Activated T-helper 1 cell treated with anti-CD3 and anti-CD28 coated beads, Interleukin-2, amount 50 U/mL, for 16 hours (primary cell): ENCODE results near the gene OR52A5.

ENCODE experiments used
- DNase-seq, 2 donors: peaks; one replicate each; pipeline ENCODE4 v3.0.0-alpha.2; 2020; ENCODE audit warnings: low read depth in 1 of 2, low spot score in 1 of 2

OR52A5 gene

DNA sequence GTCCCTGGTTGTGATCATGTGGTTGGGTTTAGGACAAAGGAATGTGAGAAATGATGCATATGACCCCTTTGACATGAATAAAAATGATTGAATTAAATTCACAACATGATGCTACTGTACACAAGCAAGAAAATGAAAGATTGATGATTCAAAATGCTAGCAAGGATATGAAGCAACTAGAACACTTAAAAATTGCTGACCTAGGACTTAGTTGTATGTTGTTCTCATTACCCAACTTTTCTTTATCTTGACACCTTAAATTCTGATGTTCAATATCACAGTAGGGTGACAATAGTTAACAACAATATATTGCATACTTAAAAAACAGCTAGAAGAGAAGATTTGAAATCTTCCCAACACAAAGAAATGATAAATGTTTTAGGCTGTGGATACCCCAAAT lies 20.6 kb downstream of the OR52A5 start:
- no peak for DNase-seq

DNA sequence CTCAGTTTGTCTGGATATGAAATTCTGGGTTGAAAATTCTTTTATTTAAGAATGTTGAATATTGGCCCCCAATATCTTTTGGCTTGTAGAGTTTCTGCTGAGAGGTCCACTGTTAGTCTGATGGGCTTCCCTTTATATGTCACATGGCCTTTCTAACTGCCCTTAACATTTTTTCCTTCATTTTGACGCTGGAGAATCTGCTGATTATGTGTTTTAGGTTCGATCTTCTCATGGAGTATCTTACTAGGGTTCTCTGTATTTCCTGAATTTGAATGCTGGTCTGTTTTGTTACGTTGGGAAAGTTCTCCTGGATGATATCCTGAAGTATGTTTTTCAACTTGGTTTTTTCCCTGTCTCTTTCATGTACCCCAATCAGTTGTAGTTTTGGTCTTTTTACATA lies 22.8 kb downstream of the OR52A5 start:
- no peak for DNase-seq

DNA sequence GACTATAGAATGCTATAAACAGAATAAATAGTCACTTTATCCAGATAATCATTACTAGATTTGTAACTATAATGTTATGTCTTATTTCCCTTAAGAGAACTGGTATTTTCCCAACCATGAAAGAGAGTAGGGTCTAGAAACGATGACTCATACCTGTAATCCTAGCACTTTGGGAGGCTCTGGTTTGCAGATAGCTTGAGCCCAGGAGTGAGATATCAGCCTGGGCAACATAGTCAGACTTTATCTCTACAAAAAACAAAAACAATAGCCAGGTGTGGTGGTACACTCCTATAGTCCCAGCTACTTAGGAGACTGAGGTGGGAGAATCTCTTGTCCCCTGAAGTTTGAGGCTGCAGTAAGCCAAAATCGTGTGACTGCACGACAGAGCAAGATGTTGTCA lies 30.9 kb downstream of the OR52A5 start:
- DNase-seq: no peak

DNA sequence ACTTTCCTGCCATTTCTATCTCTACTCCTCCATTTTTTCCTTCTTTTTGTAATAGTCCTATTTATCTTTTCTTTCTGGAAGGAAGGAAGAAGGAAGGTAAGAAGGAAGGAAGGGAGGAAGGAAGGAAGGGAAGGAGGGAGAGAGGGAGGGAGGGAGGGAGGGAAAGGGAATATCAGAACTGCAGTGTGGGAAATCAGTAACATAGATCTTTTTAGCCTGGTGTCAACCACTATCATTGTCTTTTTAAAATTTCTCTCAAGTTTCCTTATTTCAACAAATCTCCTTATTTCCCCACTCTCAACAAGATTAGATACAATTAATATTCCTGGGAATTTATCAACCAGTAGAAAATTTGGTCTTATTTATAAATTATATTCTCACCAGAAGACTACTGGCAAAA lies 35.1 kb downstream of the OR52A5 start:
- DNase-seq: no peak

DNA sequence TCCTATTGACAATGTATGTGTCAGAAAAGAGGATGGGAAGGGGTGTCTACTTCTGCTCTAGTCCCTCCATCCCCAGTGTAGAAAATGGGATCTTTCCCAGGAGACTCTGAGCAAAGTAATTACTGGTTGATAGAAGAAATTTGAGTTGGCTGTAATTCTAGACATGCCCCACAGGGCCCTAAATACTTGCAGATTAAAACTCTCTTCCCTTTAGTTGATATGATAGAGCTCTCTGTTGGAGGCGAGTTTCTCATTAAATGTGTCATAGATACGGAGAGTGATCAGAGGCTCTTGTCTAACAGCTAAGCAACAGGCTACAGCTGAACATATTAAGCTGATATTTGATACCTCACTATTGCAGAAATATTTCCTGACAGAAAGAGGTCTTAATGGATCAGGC lies 35.9 kb downstream of the OR52A5 start:
- DNase-seq: no peak

DNA sequence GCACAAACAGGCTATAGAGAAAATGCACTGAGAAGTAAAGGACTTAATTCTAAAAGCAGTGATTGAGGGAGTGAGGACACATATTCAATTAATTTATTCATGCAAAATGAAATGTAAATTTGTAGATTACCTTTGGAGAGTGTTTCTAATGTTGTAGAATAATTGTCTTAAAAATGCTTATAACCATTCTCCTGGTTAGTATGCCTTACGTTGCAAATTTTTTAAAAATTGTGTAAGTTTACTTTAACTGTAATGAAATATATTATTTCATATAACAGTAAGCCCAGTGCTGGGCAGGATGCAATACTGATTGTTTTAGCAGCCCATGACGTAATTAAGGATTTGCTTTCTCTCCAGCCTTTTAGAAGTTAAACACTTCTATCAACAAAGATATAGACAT lies 42.1 kb downstream of the OR52A5 start:
- no peak for DNase-seq

DNA sequence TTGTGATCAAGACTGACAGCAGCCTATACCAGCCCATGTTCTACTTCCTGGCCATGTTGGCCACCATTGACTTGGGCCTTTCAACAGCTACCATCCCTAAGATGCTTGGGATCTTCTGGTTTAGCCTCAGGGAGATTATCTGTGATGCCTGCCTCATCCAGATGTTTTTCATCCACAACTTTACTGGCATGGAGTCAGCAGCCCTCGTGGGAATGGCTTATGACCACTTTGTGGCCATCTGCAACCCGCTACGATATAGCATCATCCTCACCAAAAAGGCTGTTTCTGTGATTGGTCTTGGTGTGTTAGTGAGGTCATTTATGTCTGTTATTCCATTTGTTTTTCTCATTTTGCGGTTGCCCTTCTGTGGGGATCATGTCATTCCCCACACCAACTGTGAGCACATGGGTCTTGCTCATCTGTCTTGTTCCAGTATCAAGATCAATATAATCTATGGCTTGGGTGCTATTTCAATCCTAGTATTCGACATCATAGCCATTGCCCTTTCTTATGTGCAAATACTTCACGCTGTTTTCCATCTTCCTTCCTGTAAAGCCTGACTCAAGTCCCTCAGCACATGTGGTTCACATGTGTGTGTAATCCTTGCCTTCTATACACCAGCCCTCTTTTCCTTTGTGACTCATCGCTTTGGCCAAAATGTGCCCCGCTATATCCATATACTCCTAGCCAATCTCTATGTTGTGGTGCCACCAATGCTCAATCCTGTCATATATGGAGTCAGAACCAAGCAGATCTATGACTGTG lies 45.2 kb downstream of the OR52A5 start:
- DNase-seq: no peak

DNA sequence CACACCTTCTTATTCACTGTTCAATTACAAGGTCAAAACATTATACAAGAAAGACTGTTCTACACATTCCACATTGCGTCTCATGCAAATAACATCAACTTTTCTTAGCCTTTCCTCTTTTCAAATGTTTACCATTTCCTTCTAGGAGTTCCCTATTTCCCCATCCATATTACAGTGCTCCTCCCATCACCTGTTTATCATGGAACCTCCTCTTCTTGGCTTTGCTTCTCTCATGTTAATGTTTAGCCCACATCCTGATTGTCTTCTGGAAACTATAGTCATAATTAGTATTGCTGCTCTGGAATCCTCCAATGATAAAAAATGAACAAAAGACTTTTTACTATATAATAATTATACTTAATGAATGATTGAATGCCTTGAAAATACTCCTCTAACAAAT lies 47.5 kb downstream of the OR52A5 start:
- no peak for DNase-seq

DNA sequence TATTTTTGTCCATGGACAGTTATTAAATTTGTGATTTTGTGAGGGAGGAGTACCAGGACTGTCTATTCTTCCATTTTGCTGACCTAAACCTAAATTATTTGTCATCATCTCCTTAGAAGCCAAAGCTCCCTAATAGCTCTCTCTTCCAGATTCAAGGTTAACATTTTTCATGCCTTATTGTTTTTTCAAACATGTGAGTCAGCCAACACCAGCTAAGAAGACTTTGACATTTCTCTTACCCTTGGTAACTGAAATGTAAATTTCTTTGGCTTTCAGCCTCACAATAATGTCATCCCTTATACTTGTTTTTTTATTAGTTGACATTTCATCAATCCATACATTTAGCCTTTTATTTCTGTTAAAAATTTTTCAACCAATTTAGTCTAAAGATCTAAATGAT lies 49.6 kb downstream of the OR52A5 start:
- DNase-seq: no peak

DNA sequence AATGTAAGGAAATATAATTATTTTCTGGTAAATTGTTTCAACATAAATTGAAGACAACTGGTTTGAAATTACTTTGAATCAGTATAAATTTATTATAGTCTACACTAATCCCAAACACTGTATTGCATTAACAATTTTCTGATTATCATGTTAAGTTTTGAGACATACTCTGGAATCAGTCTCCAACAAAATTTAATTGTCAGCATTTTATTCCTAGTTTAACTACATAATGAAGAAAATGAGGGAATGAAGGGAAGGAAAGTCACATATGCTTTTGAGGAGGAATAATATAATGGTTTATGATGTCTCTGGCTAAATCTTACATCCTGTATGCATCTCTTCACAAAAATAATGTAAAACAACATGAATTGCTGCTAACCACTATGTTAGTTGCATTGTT lies 54.6 kb downstream of the OR52A5 start:
- DNase-seq: no peak

DNA sequence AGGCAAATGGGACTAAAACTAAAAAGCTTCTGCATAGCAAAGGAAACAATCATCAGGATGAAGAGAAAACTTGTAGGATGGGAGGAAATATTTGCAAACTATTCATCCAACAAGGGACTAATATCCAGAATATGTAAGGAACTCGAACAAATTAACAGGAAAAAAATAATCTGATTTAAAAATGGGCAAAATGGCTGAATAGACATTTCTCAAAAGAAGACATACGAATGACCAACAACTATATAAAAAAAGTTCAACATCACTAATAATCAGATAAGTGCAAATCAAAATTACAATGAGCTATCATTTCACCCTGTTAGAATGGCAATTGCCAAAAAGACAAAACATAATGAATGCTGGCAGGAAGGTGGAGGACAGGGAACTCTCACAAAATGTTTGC lies 56.8 kb downstream of the OR52A5 start:
- no peak for DNase-seq
